PC-3 (cell line): ENCODE results near the gene MIDN. TPM values are rescaled to one million over a fixed set of nuclear protein-coding genes. Genes with fewer than 3 reads are reported as not detected.
A peak's percentile ranks its signal among the peaks of the same experiment; 100 is the strongest.

Experiments
- ATAC-seq: fragments of 200-7000 bp; cut with Tn5 transposase; 2 replicates; pipeline ENCODE4 v1.9.1; 2020; ENCODE audit warnings: mild to moderate bottlenecking, moderate library complexity
- BruUV-seq: library from RNA; stranded (reverse); fragments of 400-500 nt; replicated peaks from 2 replicates; lab custom pipeline; 2021; lab: Mats Ljungman, UMichigan
- CTCF ChIA-PET: fragments of 300-600 bp; sonication (Branson Sonifier 250); formaldehyde crosslinking; loops from one replicate; lab custom pipeline; 2022; ENCODE audit warnings: antibody characterized with exemption; lab: Charles Lee
- POLR2A ChIA-PET: fragments of 300-600 bp; sonication (Branson Sonifier 250); formaldehyde crosslinking; loops from one replicate; lab custom pipeline; 2022; ENCODE audit warnings: antibody characterized with exemption; ENCODE audit not compliant: unreplicated experiment; lab: Charles Lee
- DNase-seq: peaks from one replicate; pipeline ENCODE4 v3.0.0-alpha.2; 2015
- H2AFZ ChIP-seq: fragments of 300-600 bp; sonication (generic); 2 replicates; pipeline ENCODE4 v1.6.0; 2016; ENCODE audit warnings: antibody characterized with exemption, low read length
- H3F3A ChIP-seq: fragments of 300-600 bp; sonication (generic); one replicate; pipeline ENCODE4 v1.6.0; 2017; ENCODE audit warnings: antibody characterized with exemption, low read length, control low read depth, mild to moderate bottlenecking; ENCODE audit not compliant: unreplicated experiment
- H3K27ac ChIP-seq: fragments of 300-600 bp; sonication (generic); 2 replicates; pipeline ENCODE4 v1.5.1; 2016; ENCODE audit warnings: mild to moderate bottlenecking, low read length
- H3K27me3 ChIP-seq: fragments of 300-600 bp; sonication (generic); 2 replicates; pipeline ENCODE4 v1.6.1; 2016; ENCODE audit warnings: low read length, mixed read lengths
- H3K36me3 ChIP-seq: fragments of 300-600 bp; sonication (generic); 2 replicates; pipeline ENCODE4 v1.6.1; 2016; ENCODE audit warnings: low read depth, mixed run types, low read length, mixed read lengths
- H3K4me1 ChIP-seq: fragments of 300-600 bp; sonication (generic); 2 replicates; pipeline ENCODE4 v1.5.1; 2016; ENCODE audit warnings: low read length; ENCODE audit not compliant: insufficient read depth
- H3K4me2 ChIP-seq: fragments of 300-600 bp; sonication (generic); 2 replicates; pipeline ENCODE4 v1.6.0; 2016; ENCODE audit warnings: low read length
- H3K4me3 ChIP-seq: fragments of 300-600 bp; sonication (generic); 2 replicates; pipeline ENCODE4 v1.5.1; 2016; ENCODE audit warnings: mild to moderate bottlenecking, low read length, mixed read lengths
- H3K79me2 ChIP-seq: fragments of 300-600 bp; sonication (generic); 2 replicates; pipeline ENCODE4 v1.6.1; 2017; ENCODE audit warnings: low read length, mixed read lengths
- H3K9ac ChIP-seq: fragments of 300-600 bp; sonication (generic); 2 replicates; pipeline ENCODE4 v1.6.0; 2016; ENCODE audit warnings: mild to moderate bottlenecking, low read length
- H3K9me2 ChIP-seq: fragments of 300-600 bp; sonication (generic); replicated peaks from 2 replicates; pipeline ENCODE4 v1.6.1; 2016; ENCODE audit warnings: mixed run types, low read length, mixed read lengths
- H3K9me3 ChIP-seq: fragments of 300-600 bp; sonication (generic); 2 replicates; pipeline ENCODE4 v1.6.1; 2016; ENCODE audit warnings: low read length, mixed read lengths
- H4K20me1 ChIP-seq: fragments of 300-600 bp; sonication (generic); 2 replicates; pipeline ENCODE4 v1.6.1; 2016; ENCODE audit warnings: low read length, mixed read lengths
- EZH2 ChIP-seq: fragments of 300-600 bp; sonication (generic); IDR thresholded peaks from one replicate; pipeline ENCODE4 v1.6.1; 2017; ENCODE audit warnings: antibody characterized with exemption, mild to moderate bottlenecking, low read length; ENCODE audit not compliant: unreplicated experiment
- EZH2phosphoT487 ChIP-seq: fragments of 300-600 bp; sonication (generic); IDR thresholded peaks from 2 replicates; pipeline ENCODE4 v1.6.1; 2018; ENCODE audit warnings: mild to moderate bottlenecking, antibody characterized with exemption, low read length, borderline replicate concordance
- intact Hi-C: fragments of 100-400 bp; cut with micrococcal nuclease; formaldehyde crosslinking; loops from 2 replicates; pipeline ENCODE4 v1.9.0; 2023
- total RNA-seq: library from RNA; depleted of rRNA; stranded (reverse); fragments of >200 nt; gene quantifications from 2 replicates; pipeline ENCODE4 v1.2.3, GENCODE V29; 2014
- TF ChIP-seq, protein P1 (sequence below): fragments of 300-600 bp; sonication (generic); conservative IDR thresholded peaks from 2 replicates; pipeline ENCODE4 v1.5.1; 2017; ENCODE audit warnings: antibody characterized with exemption, low read depth, mild to moderate bottlenecking, low read length

Gene MIDN
- total RNA-seq, 1 experiment from 2014 or later = 17.3 TPM

DNA sequence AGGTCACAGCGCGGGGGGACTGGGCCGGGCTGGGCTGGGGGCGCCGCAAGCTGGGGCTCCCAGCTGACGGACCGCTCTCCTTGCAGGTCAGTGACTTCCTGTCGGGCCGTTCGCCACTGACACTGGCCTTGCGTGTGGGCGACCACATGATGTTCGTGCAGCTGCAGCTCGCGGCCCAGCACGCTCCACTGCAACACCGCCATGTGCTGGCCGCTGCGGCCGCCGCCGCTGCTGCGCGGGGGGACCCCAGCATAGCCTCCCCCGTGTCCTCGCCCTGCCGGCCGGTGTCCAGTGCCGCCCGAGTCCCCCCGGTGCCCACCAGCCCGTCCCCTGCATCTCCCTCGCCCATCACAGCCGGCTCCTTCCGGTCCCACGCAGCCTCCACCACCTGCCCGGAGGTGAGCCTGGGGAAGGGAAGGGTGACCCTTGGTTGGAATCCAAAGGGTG, 5.7 kb downstream of the MIDN start:
- Histone ChIP-seq H2AFZ (no peak overlapping the region), H3K9me3 (no peaks in the 10 kb centered on the region), H3K4me1 (peaks cover 18% of the 10 kb centered on the region), H3K4me3 (no peak overlapping the region), H3K4me2 (0 out of 2 replicates have a peak overlapping the region, but pooled peaks have one; percentile 97), H3K27ac (peak overlapping the region; percentile 94), H3K79me2 (peaks cover 56% of the 10 kb centered on the region), H4K20me1 (peaks cover 8% of the 10 kb centered on the region), H3K27me3 (no peaks in the 10 kb centered on the region), H3K9ac (no peak overlapping the region), H3F3A (peaks cover 9% of the 10 kb centered on the region), H3K9me2 (no peaks in the 10 kb centered on the region), H3K36me3 (peaks cover 45% of the 10 kb centered on the region)
- ATAC-seq = no peak
- CTCF ChIA-PET = interaction anchor here (1.7 kb wide), 1 partner anchor 12 kb away, joined by 13 read pairs; no protein-coding TSS in a partner anchor
- intact Hi-C loops = no loop called here
- POLR2A ChIA-PET = interaction anchor here (1.9 kb wide), 1 partner anchor 15 kb away, joined by 29 read pairs; the partner anchor contains the start of gene CIRBP
- TF ChIP-seq EZH2phosphoT487 (no peak), EZH2 (no peak)
- TF ChIP-seq, protein P1, sequence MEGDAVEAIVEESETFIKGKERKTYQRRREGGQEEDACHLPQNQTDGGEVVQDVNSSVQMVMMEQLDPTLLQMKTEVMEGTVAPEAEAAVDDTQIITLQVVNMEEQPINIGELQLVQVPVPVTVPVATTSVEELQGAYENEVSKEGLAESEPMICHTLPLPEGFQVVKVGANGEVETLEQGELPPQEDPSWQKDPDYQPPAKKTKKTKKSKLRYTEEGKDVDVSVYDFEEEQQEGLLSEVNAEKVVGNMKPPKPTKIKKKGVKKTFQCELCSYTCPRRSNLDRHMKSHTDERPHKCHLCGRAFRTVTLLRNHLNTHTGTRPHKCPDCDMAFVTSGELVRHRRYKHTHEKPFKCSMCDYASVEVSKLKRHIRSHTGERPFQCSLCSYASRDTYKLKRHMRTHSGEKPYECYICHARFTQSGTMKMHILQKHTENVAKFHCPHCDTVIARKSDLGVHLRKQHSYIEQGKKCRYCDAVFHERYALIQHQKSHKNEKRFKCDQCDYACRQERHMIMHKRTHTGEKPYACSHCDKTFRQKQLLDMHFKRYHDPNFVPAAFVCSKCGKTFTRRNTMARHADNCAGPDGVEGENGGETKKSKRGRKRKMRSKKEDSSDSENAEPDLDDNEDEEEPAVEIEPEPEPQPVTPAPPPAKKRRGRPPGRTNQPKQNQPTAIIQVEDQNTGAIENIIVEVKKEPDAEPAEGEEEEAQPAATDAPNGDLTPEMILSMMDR = no peak
- DNase-seq = no peak
- no TSS peak for BruUV-seq

DNA sequence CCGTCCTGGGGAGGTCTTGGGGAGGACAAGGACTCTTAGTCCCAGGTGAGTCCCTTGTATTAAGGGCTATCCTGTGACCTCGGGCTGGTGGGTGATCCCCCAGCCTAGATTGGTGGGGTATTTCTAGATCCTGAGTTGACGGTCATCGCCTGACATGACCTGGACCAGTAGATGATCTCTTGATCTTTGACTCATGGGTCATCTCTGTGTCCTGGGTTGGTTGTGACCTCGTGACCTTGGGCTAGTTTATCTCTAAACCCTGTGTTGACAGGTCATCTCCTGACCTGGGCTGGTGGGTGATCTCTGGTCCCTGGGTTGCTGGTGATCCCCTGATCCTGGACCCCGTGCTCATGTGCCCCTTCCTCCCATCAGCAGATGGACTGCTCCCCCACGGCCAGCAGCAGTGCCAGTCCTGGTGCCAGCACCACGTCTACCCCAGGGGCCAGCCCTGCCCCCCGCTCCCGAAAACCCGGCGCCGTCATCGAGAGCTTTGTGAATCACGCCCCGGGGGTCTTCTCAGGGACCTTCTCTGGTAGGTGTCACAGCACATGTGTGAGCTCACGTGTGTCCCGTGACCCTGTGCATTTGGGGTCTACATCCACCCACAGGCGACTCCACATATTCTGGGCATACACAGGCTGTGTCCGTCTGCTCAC, 6.3 kb downstream of the MIDN start:
- Histone ChIP-seq H3K79me2 (peaks cover 56% of the 10 kb centered on the region), H3K36me3 (peaks cover 45% of the 10 kb centered on the region), H3K27me3 (no peaks in the 10 kb centered on the region), H3K4me2 (no peak overlapping the region), H3K4me3 (no peak overlapping the region), H2AFZ (no peak overlapping the region), H3F3A (peaks cover 14% of the 10 kb centered on the region), H3K27ac (no peak overlapping the region), H3K9me3 (no peaks in the 10 kb centered on the region), H3K9me2 (no peaks in the 10 kb centered on the region), H4K20me1 (peaks cover 8% of the 10 kb centered on the region), H3K4me1 (peaks cover 24% of the 10 kb centered on the region), H3K9ac (no peak overlapping the region)
- CTCF ChIA-PET = no interaction called here
- BruUV-seq = no TSS peak
- TF ChIP-seq, protein P1 = no peak
- no peak for TF ChIP-seq EZH2phosphoT487
- no peak for TF ChIP-seq EZH2
- ATAC-seq = no peak
- no peak for DNase-seq
- POLR2A ChIA-PET = no interaction called here
- intact Hi-C loops = no loop called here
